WTC11 (cell line): ENCODE results near the gene TMIGD1. TPM values are rescaled to one million over a fixed set of nuclear protein-coding genes. Genes with fewer than 3 reads are reported as not detected.
A peak's percentile ranks its signal among the peaks of the same experiment; 100 is the strongest.

Experiments
- ATAC-seq: fragments of 200-7000 bp; cut with Tn5 transposase; 2 replicates; pipeline ENCODE4 v1.10.0; 2021; ENCODE audit warnings: mild to moderate bottlenecking, moderate library complexity
- CTCF ChIA-PET: fragments of 300-600 bp; sonication (Branson Sonifier 250); formaldehyde crosslinking; loops from one replicate; lab custom pipeline; 2021; ENCODE audit warnings: antibody characterized with exemption; lab: Charles Lee
- POLR2A ChIA-PET: fragments of 350-600 bp; sonication (Branson Sonifier 250); formaldehyde crosslinking; loops from one replicate; lab custom pipeline; 2021; ENCODE audit warnings: antibody characterized with exemption; lab: Charles Lee
- DNase-seq: peaks from one replicate; pipeline ENCODE4 v3.0.0; 2021; ENCODE audit warnings: low spot score
- H3K27ac Mint-ChIP-seq: 2 replicates; pipeline ENCODE4 v1.8.0; 2021; ENCODE audit warnings: mixed read lengths
- H3K27me3 Mint-ChIP-seq: 2 replicates; pipeline ENCODE4 v1.8.0; 2021; ENCODE audit warnings: low read depth, mild to moderate bottlenecking, moderate library complexity, mixed read lengths
- H3K36me3 Mint-ChIP-seq: 2 replicates; pipeline ENCODE4 v1.8.0; 2021; ENCODE audit warnings: mixed read lengths
- H3K4me1 Mint-ChIP-seq: 2 replicates; pipeline ENCODE4 v1.8.0; 2022; ENCODE audit warnings: mixed read lengths
- H3K4me3 Mint-ChIP-seq: 2 replicates; pipeline ENCODE4 v1.8.0; 2021; ENCODE audit warnings: mild to moderate bottlenecking, moderate library complexity, mixed read lengths
- H3K9me3 Mint-ChIP-seq: 2 replicates; pipeline ENCODE4 v1.8.0; 2021; ENCODE audit warnings: mixed read lengths
- AR ChIP-seq: fragments of 250-450 bp; sonication (Bioruptor Pico); IDR thresholded peaks from 2 replicates; pipeline ENCODE4 v1.9.0; 2021; ENCODE audit warnings: mild to moderate bottlenecking
- ATF6 ChIP-seq: sonication (generic); formaldehyde crosslinking; IDR thresholded peaks from 2 replicates; pipeline ENCODE4 v1.8.1; 2023; ENCODE audit warnings: mild to moderate bottlenecking, missing genetic modification reagents
- CDX4 ChIP-seq: fragments of 250-450 bp; sonication (Bioruptor Pico); IDR thresholded peaks from 2 replicates; pipeline ENCODE4 v1.9.0; 2021; ENCODE audit warnings: moderate library complexity, mild to moderate bottlenecking, inconsistent platforms, borderline replicate concordance
- CREB1 ChIP-seq: sonication (generic); formaldehyde crosslinking; IDR thresholded peaks from 2 replicates; pipeline ENCODE4 v1.8.0; 2023; ENCODE audit warnings: mild to moderate bottlenecking, missing genetic modification reagents
- ERG ChIP-seq: fragments of 250-450 bp; sonication (Bioruptor Pico); IDR thresholded peaks from 2 replicates; pipeline ENCODE4 v1.8.0; 2021; ENCODE audit warnings: mild to moderate bottlenecking
- ESRRA ChIP-seq: sonication (generic); formaldehyde crosslinking; IDR thresholded peaks from 2 replicates; pipeline ENCODE4 v1.8.1; 2022; ENCODE audit warnings: mild to moderate bottlenecking, missing genetic modification reagents, borderline replicate concordance
- FOXK1 ChIP-seq: sonication (generic); formaldehyde crosslinking; IDR thresholded peaks from 2 replicates; pipeline ENCODE4 v1.8.0; 2022; ENCODE audit warnings: mild to moderate bottlenecking, moderate library complexity, missing genetic modification reagents
- GABPB1 ChIP-seq: sonication (generic); formaldehyde crosslinking; IDR thresholded peaks from 2 replicates; pipeline ENCODE4 v1.8.1; 2023; ENCODE audit warnings: mild to moderate bottlenecking, missing genetic modification reagents
- NR2C2 ChIP-seq: sonication (generic); formaldehyde crosslinking; IDR thresholded peaks from 2 replicates; pipeline ENCODE4 v1.8.0; 2022; ENCODE audit warnings: mild to moderate bottlenecking, missing genetic modification reagents
- PRRX2 ChIP-seq: fragments of 250-450 bp; sonication (Bioruptor Pico); IDR thresholded peaks from 2 replicates; pipeline ENCODE4 v1.8.0; 2021; ENCODE audit warnings: mild to moderate bottlenecking
- STAT6 ChIP-seq: sonication (generic); formaldehyde crosslinking; conservative IDR thresholded peaks from 2 replicates; pipeline ENCODE4 v1.8.1; 2023; ENCODE audit warnings: mild to moderate bottlenecking, low read depth, missing genetic modification reagents, moderate library complexity
- TEAD4 ChIP-seq: sonication (generic); formaldehyde crosslinking; IDR thresholded peaks from 2 replicates; pipeline ENCODE4 v1.8.0; 2022; ENCODE audit warnings: mild to moderate bottlenecking, missing genetic modification reagents
- TP53 ChIP-seq: sonication (generic); formaldehyde crosslinking; IDR thresholded peaks from 2 replicates; pipeline ENCODE4 v1.8.1; 2023; ENCODE audit warnings: mild to moderate bottlenecking, missing genetic modification reagents
- ZNF219 ChIP-seq: sonication (generic); formaldehyde crosslinking; IDR thresholded peaks from 2 replicates; pipeline ENCODE4 v1.8.0; 2023; ENCODE audit warnings: missing genetic modification reagents, mild to moderate bottlenecking, borderline replicate concordance
- ZNF423 ChIP-seq: fragments of 250-450 bp; sonication (Bioruptor Pico); IDR thresholded peaks from 2 replicates; pipeline ENCODE4 v2.1.2; 2022; ENCODE audit warnings: mild to moderate bottlenecking, moderate library complexity
- total RNA-seq: library from RNA; stranded (reverse); gene quantifications from 3 replicates; pipeline ENCODE4 v1.2.3, GENCODE V29; 2021

TMIGD1 gene
- total RNA-seq, 1 experiment from 2014 or later = not detected

- TF ChIP-seq CDX4 (no peak), PRRX2 (CRISPR knock-in tag) (no peak), ZNF423 (no peak), NR2C2 (CRISPR knock-in tag) (no peak), ERG (CRISPR knock-in tag) (no peak), ESRRA (CRISPR knock-in tag) (no peak), AR (no peak), ZNF219 (CRISPR knock-in tag) (no peak)
These were observed 5.2 kb upstream of the TMIGD1 start (continued) for GRCh38 chr17:30339086-30339485.

GRCh38 chr17:30337393-30337999 lies 3.6 kb upstream of the TMIGD1 start:
- peaks cover 14% of the 10 kb centered on the region for H3K4me1 Mint-ChIP-seq
- DNase-seq (no peak), ATAC-seq (no peak)
- peaks cover 10% of the 10 kb centered on the region for H3K9me3 Mint-ChIP-seq
- ChIA-PET CTCF (interaction anchor here (0.6 to 4.3 kb wide), 7 partner anchors 46 to 244 kb away, joined by 3 to 29 read pairs (median 6); partner anchors contain the start of gene BLMH), POLR2A (no interaction called here)
- H3K36me3 Mint-ChIP-seq = no peaks in the 10 kb centered on the region
- no peak overlapping the region for H3K4me3 Mint-ChIP-seq
- H3K27me3 Mint-ChIP-seq = peaks cover 44% of the 10 kb centered on the region
- TF ChIP-seq FOXK1 (CRISPR knock-in tag) (no peak), TP53 (no peak), ATF6 (CRISPR knock-in tag) (no peak), STAT6 (CRISPR knock-in tag) (no peak), TEAD4 (CRISPR knock-in tag) (no peak), CREB1 (no peak), GABPB1 (CRISPR knock-in tag) (peak; percentile 37; the same call in 1 of the 2 replicates)
- H3K27ac Mint-ChIP-seq = no peak overlapping the region; the same call in 1 of the 2 replicates
